A673 (cell line): ENCODE results near the gene C17orf67. TPM values are rescaled to one million over a fixed set of nuclear protein-coding genes. Genes with fewer than 3 reads are reported as not detected.

Source experiments
- BruUV-seq: library from RNA; stranded (reverse); fragments of 400-500 nt; replicated peaks from 2 replicates; lab custom pipeline; 2021; lab: Mats Ljungman, UMichigan
- CTCF ChIA-PET: fragments of 300-600 bp; sonication (Branson Sonifier 250); formaldehyde crosslinking; loops from one replicate; lab custom pipeline; 2022; ENCODE audit warnings: antibody characterized with exemption; lab: Charles Lee
- POLR2A ChIA-PET: fragments of 300-600 bp; sonication (Branson Sonifier 250); formaldehyde crosslinking; loops from one replicate; lab custom pipeline; 2022; ENCODE audit warnings: antibody characterized with exemption; ENCODE audit not compliant: low non-redundant PET; lab: Charles Lee
- DNase-seq: peaks from one replicate; pipeline ENCODE4 v3.0.0-alpha.2; 2015; ENCODE audit warnings: low spot score
- H3K27ac ChIP-seq: fragments of 200-600 bp; sonication (generic); 2 replicates; pipeline ENCODE4 v1.5.1; 2016; ENCODE audit warnings: mixed run types, low read depth, mild to moderate bottlenecking, mixed read lengths, antibody characterized with exemption, low read length; ENCODE audit not compliant: poor library complexity, severe bottlenecking
- H3K27me3 ChIP-seq: fragments of 200-600 bp; sonication (generic); replicated peaks from 2 replicates; pipeline ENCODE4 v1.6.1; 2017; ENCODE audit warnings: mixed run types, low read depth, mild to moderate bottlenecking, mixed read lengths, antibody characterized with exemption, low read length; ENCODE audit not compliant: insufficient read depth, poor library complexity
- H3K36me3 ChIP-seq: fragments of 200-600 bp; sonication (generic); 2 replicates; pipeline ENCODE4 v1.6.1; 2016; ENCODE audit warnings: mixed run types, mild to moderate bottlenecking, mixed read lengths, antibody characterized with exemption, low read length; ENCODE audit not compliant: insufficient read depth, poor library complexity, severe bottlenecking
- H3K4me1 ChIP-seq: fragments of 200-600 bp; sonication (generic); 2 replicates; pipeline ENCODE4 v1.6.1; 2017; ENCODE audit warnings: mixed run types, mild to moderate bottlenecking, mixed read lengths, antibody characterized with exemption, low read length; ENCODE audit not compliant: insufficient read depth, poor library complexity, severe bottlenecking
- H3K4me3 ChIP-seq: fragments of 200-600 bp; sonication (generic); 2 replicates; pipeline ENCODE4 v1.5.1; 2016; ENCODE audit warnings: low read depth, mixed run types, mild to moderate bottlenecking, mixed read lengths, low read length; ENCODE audit not compliant: poor library complexity, severe bottlenecking
- H3K9me3 ChIP-seq: fragments of 200-600 bp; sonication (generic); 2 replicates; pipeline ENCODE4 v1.6.1; 2016; ENCODE audit warnings: mixed run types, low read depth, mild to moderate bottlenecking, mixed read lengths, antibody characterized with exemption, low read length; ENCODE audit not compliant: poor library complexity, severe bottlenecking
- CTCF ChIP-seq: fragments of 300-800, 200-600 bp; sonication (generic); conservative IDR thresholded peaks from 2 replicates; pipeline ENCODE4 v1.5.1; 2017; ENCODE audit warnings: low read depth, mild to moderate bottlenecking, antibody characterized with exemption, low read length, moderate library complexity, mixed read lengths
- EZH2 ChIP-seq: fragments of 200-600 bp; sonication (generic); IDR thresholded peaks from 2 replicates; pipeline ENCODE4 v1.6.1; 2017; ENCODE audit warnings: borderline replicate concordance, low read depth, mild to moderate bottlenecking, mixed read lengths, antibody characterized with exemption, low read length; ENCODE audit not compliant: poor library complexity, severe bottlenecking
- intact Hi-C: fragments of 100-400 bp; cut with micrococcal nuclease; formaldehyde crosslinking; loops from one replicate; pipeline ENCODE4 v1.10.0; 2022; ENCODE audit not compliant: unreplicated experiment
- total RNA-seq: library from RNA; stranded (reverse); gene quantifications from 2 replicates; pipeline ENCODE4 v1.2.3, GENCODE V29; 2021

The C17orf67 gene
- total RNA-seq, 1 experiment from 2014 or later = 2.7 TPM

DNA sequence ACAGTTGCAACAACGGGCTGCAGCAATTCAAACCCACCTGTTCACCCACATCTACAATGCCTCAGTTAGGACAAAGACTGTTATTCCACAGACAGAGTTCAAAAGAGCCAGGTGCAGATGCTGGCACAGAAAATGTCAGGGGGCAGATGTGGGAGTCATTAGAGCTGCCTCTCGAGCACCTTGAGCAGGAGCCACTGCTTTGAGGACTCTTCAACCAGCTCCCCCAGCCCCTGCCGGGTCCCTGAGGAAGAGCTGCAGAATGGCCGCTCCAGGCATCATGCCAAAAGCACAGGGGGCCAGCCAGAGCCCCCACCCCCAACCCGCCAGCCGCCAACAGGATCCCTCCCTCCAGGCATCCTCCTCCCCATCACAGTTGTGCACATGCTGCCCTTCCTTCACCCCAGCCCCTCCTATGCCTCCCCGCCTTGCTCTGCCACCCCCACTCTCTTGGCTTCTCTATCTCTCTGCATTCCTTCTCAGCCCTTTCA is 20.8 kb downstream of the C17orf67 start:
- no peaks in the 10 kb centered on the region for H3K9me3 ChIP-seq
- no peaks in the 10 kb centered on the region for H3K27me3 ChIP-seq
- ChIA-PET CTCF (no interaction called here), POLR2A (no interaction called here)
- intact Hi-C loops = no loop called here
- no peaks in the 10 kb centered on the region for H3K4me1 ChIP-seq
- H3K4me3 ChIP-seq = no peak overlapping the region
- TF ChIP-seq CTCF (no peak), EZH2 (no peak)
- BruUV-seq = no TSS peak
- no peaks in the 10 kb centered on the region for H3K36me3 ChIP-seq
- no peak for DNase-seq
- no peak overlapping the region for H3K27ac ChIP-seq

- POLR2A ChIA-PET = no interaction called here
- CTCF ChIA-PET = no interaction called here
- intact Hi-C loops = no loop called here
Observed at GRCh38 chr17:56810891-56811775, 22.6 kb downstream of the C17orf67 start.

DNA sequence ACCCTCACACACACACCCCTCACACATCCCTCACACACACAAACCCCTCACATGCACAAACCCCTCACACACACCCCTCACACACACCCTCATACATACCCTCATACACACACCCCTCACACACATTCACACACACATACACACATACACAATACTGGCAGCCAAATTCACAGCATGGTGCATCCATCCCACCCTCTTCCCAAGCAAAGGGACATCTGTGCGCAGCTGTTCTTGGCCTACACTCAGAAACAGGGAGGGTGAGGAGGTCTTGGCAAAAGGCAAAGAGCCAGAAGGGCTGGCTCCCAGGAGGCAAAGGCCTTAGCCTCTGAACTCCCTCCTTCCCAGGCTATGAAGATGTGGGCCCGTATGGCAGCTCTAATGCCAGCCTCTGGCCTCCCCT is 23.4 kb downstream of the C17orf67 start:
- Histone ChIP-seq H3K36me3 (no peaks in the 10 kb centered on the region), H3K9me3 (no peaks in the 10 kb centered on the region), H3K27me3 (no peaks in the 10 kb centered on the region), H3K27ac (no peak overlapping the region), H3K4me1 (no peaks in the 10 kb centered on the region), H3K4me3 (no peak overlapping the region)
- ChIA-PET POLR2A (no interaction called here), CTCF (no interaction called here)
- no TSS peak for BruUV-seq
- intact Hi-C loops = no loop called here
- TF ChIP-seq EZH2 (no peak), CTCF (no peak)
- no peak for DNase-seq

More at GRCh38 chr17:56810891-56811775, 22.6 kb downstream of the C17orf67 start:
- Histone ChIP-seq H3K27ac (no peak overlapping the region), H3K36me3 (no peaks in the 10 kb centered on the region), H3K9me3 (no peaks in the 10 kb centered on the region), H3K27me3 (no peaks in the 10 kb centered on the region), H3K4me3 (no peak overlapping the region), H3K4me1 (no peaks in the 10 kb centered on the region)
- TF ChIP-seq EZH2 (no peak), CTCF (no peak)
- DNase-seq = no peak
- no TSS peak for BruUV-seq
